ENCODE measurements around the gene LRRC36. TPM values are rescaled to one million over a fixed set of nuclear protein-coding genes. Genes with fewer than 3 reads are reported as not detected.

Gene LRRC36
- total RNA-seq, 1 donor from 2014 or later, result 0.23 TPM

DNA sequence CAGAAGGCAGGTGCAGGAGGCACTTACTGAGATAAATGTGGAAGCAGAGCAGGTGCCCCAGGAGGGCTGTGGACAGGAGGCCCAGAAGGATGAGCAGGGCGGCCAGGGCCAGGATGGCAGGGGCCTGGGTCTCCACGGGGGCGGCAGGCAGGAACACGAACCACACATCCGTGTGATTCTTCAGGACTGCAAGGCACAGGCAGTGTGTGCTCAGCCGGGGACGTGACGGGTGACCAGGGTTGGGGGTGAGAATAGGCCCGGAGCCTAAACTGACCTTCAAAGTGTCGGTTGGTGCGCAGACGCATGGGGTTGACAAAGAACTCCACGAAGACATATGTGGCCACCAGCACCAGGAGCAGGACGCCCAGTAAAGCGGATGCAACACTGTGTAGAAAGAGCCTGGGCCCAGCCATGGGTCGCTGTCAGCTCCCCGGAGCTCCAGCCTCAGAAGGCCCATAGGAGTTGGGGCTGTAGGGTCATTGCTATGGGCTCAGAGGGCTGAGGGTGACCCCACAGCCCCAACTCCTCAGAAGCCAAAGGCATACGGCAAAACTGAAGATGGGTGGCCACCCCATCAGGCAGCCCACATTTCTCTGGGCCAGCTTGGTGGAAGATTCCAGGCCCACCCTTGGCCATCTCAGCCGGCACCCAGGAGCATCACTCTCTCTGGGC lies 72.1 kb downstream of the LRRC36 start:
- no peak overlapping the region for H3K27ac Mint-ChIP-seq
- intact Hi-C loops (cut with micrococcal nuclease), result loop anchor here (1.0 kb wide), 2 partner anchors 119 to 138 kb away; partner anchors contain the start of gene PLEKHG4
- DNase-seq (ENCODE audit: low spot score), result no peak
- H3K27me3 Mint-ChIP-seq (ENCODE audit: insufficient read depth), result peaks cover 34% of the 10 kb centered on the region
- H3K4me1 Mint-ChIP-seq (ENCODE audit: low read depth), result peaks cover 6% of the 10 kb centered on the region
- H3K36me3 Mint-ChIP-seq (ENCODE audit: low read depth), result no peaks in the 10 kb centered on the region
- no peaks in the 10 kb centered on the region for H3K9me3 Mint-ChIP-seq
- H3K4me3 Mint-ChIP-seq, result no peak overlapping the region

GRCh38 chr16:67399218-67399733 lies 72.7 kb downstream of the LRRC36 start:
- H3K4me1 Mint-ChIP-seq (ENCODE audit: low read depth), result peaks cover 1% of the 10 kb centered on the region
- DNase-seq (ENCODE audit: low spot score), result peak; percentile 38
- H3K4me3 Mint-ChIP-seq, result no peak overlapping the region
- peaks cover 28% of the 10 kb centered on the region for H3K27me3 Mint-ChIP-seq (ENCODE audit: insufficient read depth)
- no peak overlapping the region for H3K27ac Mint-ChIP-seq
- no peaks in the 10 kb centered on the region for H3K36me3 Mint-ChIP-seq (ENCODE audit: low read depth)
- H3K9me3 Mint-ChIP-seq, result no peaks in the 10 kb centered on the region
- intact Hi-C loops (cut with micrococcal nuclease), result loop anchor here (1.0 kb wide), 2 partner anchors 120 to 139 kb away; partner anchors contain the start of gene PLEKHG4

DNA sequence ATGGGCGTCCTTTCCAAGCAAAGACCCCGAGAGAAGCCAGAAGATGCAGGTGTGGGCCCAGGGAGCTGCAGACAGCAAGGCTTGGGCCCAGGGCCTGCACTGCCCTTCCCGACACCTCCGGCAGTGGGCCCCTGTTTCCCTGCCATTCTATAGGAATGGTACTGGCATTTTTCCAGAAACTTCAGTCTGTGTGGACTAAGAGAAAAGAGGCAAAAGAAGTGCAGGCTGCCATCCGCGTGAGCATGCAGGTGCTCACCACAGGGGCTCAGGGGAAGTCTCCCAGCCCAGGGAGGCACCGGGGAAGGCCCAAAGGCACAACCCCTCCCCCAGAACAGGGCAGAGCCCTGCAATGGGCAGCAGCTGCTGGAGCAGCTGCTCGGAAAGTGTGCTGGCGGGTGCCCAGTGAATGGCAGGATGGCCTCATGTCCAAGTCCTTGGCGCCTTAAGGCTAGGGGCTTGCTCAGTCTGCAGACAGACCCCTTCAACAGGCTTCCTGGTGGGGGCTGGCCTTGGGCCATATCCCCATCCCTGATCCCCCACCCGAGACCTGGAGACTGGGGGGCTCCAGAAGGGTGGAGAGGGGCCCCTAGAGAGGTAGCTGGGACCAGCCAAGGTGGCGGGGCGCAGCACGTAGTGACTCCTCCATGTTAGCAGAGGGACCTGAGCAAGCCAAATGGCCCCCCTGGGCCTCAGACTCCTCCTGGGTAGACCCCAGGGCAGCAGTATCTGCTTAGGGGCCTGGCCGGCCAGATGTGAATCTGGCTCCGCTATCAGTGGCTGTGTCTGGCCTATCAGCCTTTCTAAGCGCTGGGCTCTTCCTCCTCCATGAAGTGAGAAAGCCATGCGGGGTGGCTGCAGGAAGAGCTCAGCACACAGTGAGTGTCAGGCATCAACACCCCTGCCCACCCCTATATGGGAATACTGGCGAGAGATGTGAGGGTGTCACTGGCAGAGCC lies 73.4 kb downstream of the LRRC36 start:
- intact Hi-C loops (cut with micrococcal nuclease), result loop anchor here (1.0 kb wide), 2 partner anchors 121 to 140 kb away; partner anchors contain the start of gene PLEKHG4
- Mint-ChIP-seq H3K4me1 (ENCODE audit: low read depth) (no peaks in the 10 kb centered on the region), H3K36me3 (ENCODE audit: low read depth) (no peaks in the 10 kb centered on the region), H3K27me3 (ENCODE audit: insufficient read depth) (peaks cover 24% of the 10 kb centered on the region), H3K9me3 (no peaks in the 10 kb centered on the region), H3K4me3 (no peak overlapping the region), H3K27ac (no peak overlapping the region)
- no peak for DNase-seq (ENCODE audit: low spot score)

DNA sequence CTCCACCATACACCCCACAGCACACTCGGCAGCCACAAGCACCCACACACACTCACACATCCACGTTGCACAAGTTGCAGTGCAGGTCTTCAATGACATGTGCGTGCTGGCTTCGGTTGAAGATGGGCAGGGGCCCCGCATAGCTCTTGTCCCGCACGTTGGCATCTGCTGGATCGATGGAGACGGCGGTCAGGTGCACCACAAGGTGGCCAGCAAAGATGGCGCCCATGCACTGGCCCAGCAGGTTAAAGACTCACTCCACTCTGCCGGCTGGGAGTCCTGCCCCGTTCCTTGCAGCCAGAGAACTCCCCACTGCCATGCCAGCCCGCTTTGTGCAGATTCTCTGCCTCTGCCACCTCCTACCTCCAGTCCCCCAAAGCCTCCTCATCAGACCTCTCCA lies 74.3 kb downstream of the LRRC36 start:
- Mint-ChIP-seq H3K4me1 (ENCODE audit: low read depth) (no peaks in the 10 kb centered on the region), H3K9me3 (no peaks in the 10 kb centered on the region), H3K4me3 (no peak overlapping the region), H3K27me3 (ENCODE audit: insufficient read depth) (peaks cover 15% of the 10 kb centered on the region), H3K27ac (no peak overlapping the region), H3K36me3 (ENCODE audit: low read depth) (no peaks in the 10 kb centered on the region)
- intact Hi-C loops (cut with micrococcal nuclease), result no loop called here
- DNase-seq (ENCODE audit: low spot score), result no peak

DNA sequence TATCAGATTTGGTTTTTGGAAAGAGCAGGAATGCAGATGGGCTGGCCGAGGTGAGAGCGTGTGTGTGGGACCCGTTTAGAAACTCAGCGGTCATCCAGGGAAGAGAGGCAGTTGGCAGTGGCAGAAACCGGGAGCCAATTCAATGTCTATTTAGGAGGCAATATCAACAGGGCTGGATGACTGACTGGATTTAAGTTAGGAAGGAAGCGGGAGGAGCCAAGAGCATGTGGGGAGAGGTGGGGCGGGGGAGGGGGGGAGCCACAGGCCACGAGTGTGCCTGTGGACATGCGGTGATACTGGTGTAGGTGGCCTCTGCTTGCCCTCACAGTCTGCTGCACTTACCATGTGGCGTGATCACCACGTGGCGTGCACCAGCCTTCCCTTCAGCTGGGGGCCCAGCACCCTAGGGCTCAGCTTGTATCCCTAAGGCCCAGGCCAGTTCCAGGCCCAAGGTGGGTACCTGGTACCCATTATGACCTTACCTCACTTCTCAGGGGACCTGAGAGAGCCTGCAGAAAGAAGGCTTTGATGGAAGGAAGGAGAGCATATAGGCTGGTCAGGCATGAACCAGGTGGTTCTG lies 77.5 kb downstream of the LRRC36 start:
- Mint-ChIP-seq H3K27ac (no peak overlapping the region), H3K9me3 (no peaks in the 10 kb centered on the region), H3K36me3 (ENCODE audit: low read depth) (no peaks in the 10 kb centered on the region), H3K4me1 (ENCODE audit: low read depth) (no peaks in the 10 kb centered on the region), H3K4me3 (no peak overlapping the region), H3K27me3 (ENCODE audit: insufficient read depth) (peaks cover 15% of the 10 kb centered on the region)
- no peak for DNase-seq (ENCODE audit: low spot score)
- intact Hi-C loops (cut with micrococcal nuclease), result no loop called here

GRCh38 chr16:67404740-67405226 lies 78.2 kb downstream of the LRRC36 start:
- intact Hi-C loops (cut with micrococcal nuclease), result no loop called here
- no peak for DNase-seq (ENCODE audit: low spot score)
- H3K36me3 Mint-ChIP-seq (ENCODE audit: low read depth), result no peaks in the 10 kb centered on the region
- peaks cover 15% of the 10 kb centered on the region for H3K27me3 Mint-ChIP-seq (ENCODE audit: insufficient read depth)
- H3K4me3 Mint-ChIP-seq, result no peak overlapping the region
- peak overlapping the region; percentile 46 for H3K27ac Mint-ChIP-seq
- no peaks in the 10 kb centered on the region for H3K9me3 Mint-ChIP-seq
- no peaks in the 10 kb centered on the region for H3K4me1 Mint-ChIP-seq (ENCODE audit: low read depth)

DNA sequence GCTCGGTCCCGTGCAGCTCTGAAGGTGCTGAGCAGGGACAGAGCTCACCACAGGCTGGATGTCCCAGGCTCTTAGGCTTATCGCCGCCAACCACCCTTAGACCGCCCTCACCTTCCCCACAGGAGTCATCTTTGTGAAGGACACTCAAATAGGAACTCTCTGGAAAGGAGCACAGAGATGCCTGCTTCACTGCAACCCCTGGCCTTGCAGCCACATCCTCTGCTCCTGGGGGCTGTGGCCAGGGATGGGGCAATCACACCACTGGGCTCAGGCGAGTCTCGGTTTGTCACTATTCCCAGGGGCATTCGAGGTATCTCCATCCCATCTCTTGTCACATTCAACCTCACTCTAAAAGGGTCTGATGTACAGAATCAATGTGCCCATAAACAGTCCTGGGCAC lies 78.7 kb downstream of the LRRC36 start:
- H3K36me3 Mint-ChIP-seq (ENCODE audit: low read depth), result no peaks in the 10 kb centered on the region
- no peak overlapping the region for H3K27ac Mint-ChIP-seq
- H3K9me3 Mint-ChIP-seq, result no peaks in the 10 kb centered on the region
- no peak for DNase-seq (ENCODE audit: low spot score)
- peaks cover 15% of the 10 kb centered on the region for H3K27me3 Mint-ChIP-seq (ENCODE audit: insufficient read depth)
- intact Hi-C loops (cut with micrococcal nuclease), result no loop called here
- no peak overlapping the region for H3K4me3 Mint-ChIP-seq
- no peaks in the 10 kb centered on the region for H3K4me1 Mint-ChIP-seq (ENCODE audit: low read depth)

GRCh38 chr16:67406111-67406971 lies 79.7 kb downstream of the LRRC36 start:
- H3K36me3 Mint-ChIP-seq (ENCODE audit: low read depth), result no peaks in the 10 kb centered on the region
- no peak overlapping the region for H3K27ac Mint-ChIP-seq
- no peak for DNase-seq (ENCODE audit: low spot score)
- peaks cover 14% of the 10 kb centered on the region for H3K27me3 Mint-ChIP-seq (ENCODE audit: insufficient read depth)
- no peaks in the 10 kb centered on the region for H3K4me1 Mint-ChIP-seq (ENCODE audit: low read depth)
- intact Hi-C loops (cut with micrococcal nuclease), result no loop called here
- H3K4me3 Mint-ChIP-seq, result no peak overlapping the region
- H3K9me3 Mint-ChIP-seq, result no peaks in the 10 kb centered on the region

DNA sequence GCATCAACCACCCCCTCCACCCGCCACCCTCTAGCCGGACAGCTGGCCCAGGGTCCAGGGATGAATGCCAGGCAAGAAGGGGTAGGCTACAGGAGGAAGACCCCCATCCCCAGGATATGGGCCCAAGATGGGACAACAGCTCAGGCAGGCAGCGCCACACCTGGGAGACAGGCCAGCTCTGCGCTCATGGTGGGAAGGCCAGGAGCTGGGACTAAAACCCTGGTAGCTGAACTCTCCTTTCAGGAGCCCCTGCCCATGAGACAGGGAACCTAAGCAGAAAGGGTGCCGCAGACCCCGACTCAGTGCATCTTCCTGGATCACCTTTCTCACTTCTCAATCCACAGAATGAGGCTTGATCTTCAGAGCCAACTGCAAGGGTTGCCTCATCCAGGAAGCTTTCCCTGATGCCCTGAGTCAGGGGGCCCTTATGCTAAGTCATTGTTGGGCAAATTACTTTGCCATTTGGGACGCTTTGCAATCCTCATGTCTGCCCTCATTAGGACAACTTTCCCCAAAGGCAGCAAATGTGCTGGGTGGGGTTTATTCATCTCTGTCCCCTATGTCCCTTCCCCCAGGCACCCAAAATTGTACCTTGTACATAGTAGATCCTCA lies 80.7 kb downstream of the LRRC36 start:
- H3K4me1 Mint-ChIP-seq (ENCODE audit: low read depth), result no peaks in the 10 kb centered on the region
- no peak for DNase-seq (ENCODE audit: low spot score)
- H3K27ac Mint-ChIP-seq, result no peak overlapping the region
- peaks cover 9% of the 10 kb centered on the region for H3K27me3 Mint-ChIP-seq (ENCODE audit: insufficient read depth)
- no peak overlapping the region for H3K4me3 Mint-ChIP-seq
- H3K9me3 Mint-ChIP-seq, result no peaks in the 10 kb centered on the region
- intact Hi-C loops (cut with micrococcal nuclease), result no loop called here
- no peaks in the 10 kb centered on the region for H3K36me3 Mint-ChIP-seq (ENCODE audit: low read depth)

DNA sequence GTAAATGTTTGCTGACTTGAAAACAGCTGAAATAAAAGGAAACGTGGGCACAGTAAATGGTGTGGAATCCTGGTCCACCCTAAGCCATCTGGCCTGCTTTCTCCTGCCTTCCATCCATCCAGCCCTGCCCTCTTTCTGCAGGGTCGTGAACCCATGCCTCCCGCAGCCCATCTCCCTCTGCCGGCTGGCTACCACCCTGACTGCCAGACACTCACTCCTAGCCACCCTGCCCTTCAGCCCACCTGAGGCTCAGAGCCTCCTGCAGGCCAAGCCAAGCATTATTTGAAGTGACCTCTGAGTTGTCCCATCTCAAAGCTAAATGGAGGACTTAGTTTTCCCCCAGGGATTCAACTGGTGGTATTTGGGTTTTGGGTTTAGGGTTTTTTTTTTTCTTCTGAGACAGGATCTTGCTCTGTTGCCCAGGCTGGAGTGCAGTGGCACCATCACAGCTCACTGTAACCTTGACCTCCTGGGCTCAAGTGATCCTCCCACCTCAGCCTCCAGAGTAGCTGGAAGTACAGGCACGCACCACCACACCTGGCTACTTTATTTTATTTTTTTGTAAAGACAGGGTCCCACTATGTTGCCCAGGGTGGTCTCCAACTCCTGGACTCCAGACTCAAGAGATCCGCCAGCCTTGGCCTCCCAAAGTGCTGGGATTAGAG lies 81.3 kb downstream of the LRRC36 start:
- no peaks in the 10 kb centered on the region for H3K4me1 Mint-ChIP-seq (ENCODE audit: low read depth)
- peaks cover 7% of the 10 kb centered on the region for H3K27me3 Mint-ChIP-seq (ENCODE audit: insufficient read depth)
- H3K9me3 Mint-ChIP-seq, result no peaks in the 10 kb centered on the region
- no peak overlapping the region for H3K27ac Mint-ChIP-seq
- DNase-seq (ENCODE audit: low spot score), result no peak
- H3K4me3 Mint-ChIP-seq, result no peak overlapping the region
- intact Hi-C loops (cut with micrococcal nuclease), result no loop called here
- H3K36me3 Mint-ChIP-seq (ENCODE audit: low read depth), result no peaks in the 10 kb centered on the region

DNA sequence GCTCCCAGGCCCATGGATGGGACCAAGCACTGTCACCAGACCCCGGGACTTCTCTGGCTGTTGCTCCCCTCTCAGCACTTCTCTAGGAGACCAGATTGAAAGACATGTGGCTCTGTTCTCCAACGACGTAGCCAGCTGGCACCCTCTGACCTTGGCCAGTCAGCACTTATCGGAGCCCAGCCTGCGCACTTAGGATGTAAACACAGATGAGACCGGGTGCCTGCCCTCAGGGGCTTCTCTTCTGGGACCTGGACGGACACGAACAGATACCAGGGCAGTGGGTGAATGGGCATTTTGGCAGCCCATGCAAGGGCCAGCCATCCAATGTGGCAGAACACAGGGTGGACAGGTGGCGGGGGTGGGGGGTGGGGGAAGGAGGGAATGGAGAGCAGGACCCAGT lies 83.0 kb downstream of the LRRC36 start:
- Mint-ChIP-seq H3K27me3 (ENCODE audit: insufficient read depth) (peaks cover 16% of the 10 kb centered on the region), H3K4me3 (no peak overlapping the region), H3K36me3 (ENCODE audit: low read depth) (no peaks in the 10 kb centered on the region), H3K27ac (no peak overlapping the region), H3K4me1 (ENCODE audit: low read depth) (no peaks in the 10 kb centered on the region), H3K9me3 (no peaks in the 10 kb centered on the region)
- intact Hi-C loops (cut with micrococcal nuclease), result no loop called here
- DNase-seq (ENCODE audit: low spot score), result no peak

Data from activated T-helper 1 cell treated with anti-CD3 and anti-CD28 coated beads, Interleukin-12 subunit alpha, Interleukin-12 subunit beta, Interleukin-2, Interleukin-4 antibody, amounts not matched to agents 30 ng/mL and 10 ng/mL and 1 ng/mL, durations not matched to agents 14 hours and 24 hours and 36 hours (primary cell).